Fibroblast of upper back skin (primary cell): ENCODE measurements around the gene AKAP13.
A peak's percentile ranks its signal among the peaks of the same experiment; 100 is the strongest.
"Not testable (repeated sequence)": the region's sequence is repeated elsewhere in the genome, so short reads cannot be mapped to it uniquely, and the experiment has no call there.

Source experiments
- DNase-seq: peaks from one replicate; pipeline ENCODE4 v3.0.0-alpha.2; 2013

Gene AKAP13

DNA sequence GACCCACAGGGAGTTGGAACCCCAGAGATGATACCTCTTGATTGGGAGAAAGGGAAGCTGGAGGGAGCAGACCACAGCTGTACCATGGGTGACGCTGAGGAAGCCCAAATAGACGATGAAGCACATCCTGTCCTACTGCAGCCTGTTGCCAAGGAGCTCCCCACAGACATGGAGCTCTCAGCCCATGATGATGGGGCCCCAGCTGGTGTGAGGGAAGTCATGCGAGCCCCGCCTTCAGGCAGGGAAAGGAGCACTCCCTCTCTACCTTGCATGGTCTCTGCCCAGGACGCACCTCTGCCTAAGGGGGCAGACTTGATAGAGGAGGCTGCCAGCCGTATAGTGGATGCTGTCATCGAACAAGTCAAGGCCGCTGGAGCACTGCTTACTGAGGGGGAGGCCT, 201.1 kb downstream of the AKAP13 start:
- DNase-seq, result no peak

DNA sequence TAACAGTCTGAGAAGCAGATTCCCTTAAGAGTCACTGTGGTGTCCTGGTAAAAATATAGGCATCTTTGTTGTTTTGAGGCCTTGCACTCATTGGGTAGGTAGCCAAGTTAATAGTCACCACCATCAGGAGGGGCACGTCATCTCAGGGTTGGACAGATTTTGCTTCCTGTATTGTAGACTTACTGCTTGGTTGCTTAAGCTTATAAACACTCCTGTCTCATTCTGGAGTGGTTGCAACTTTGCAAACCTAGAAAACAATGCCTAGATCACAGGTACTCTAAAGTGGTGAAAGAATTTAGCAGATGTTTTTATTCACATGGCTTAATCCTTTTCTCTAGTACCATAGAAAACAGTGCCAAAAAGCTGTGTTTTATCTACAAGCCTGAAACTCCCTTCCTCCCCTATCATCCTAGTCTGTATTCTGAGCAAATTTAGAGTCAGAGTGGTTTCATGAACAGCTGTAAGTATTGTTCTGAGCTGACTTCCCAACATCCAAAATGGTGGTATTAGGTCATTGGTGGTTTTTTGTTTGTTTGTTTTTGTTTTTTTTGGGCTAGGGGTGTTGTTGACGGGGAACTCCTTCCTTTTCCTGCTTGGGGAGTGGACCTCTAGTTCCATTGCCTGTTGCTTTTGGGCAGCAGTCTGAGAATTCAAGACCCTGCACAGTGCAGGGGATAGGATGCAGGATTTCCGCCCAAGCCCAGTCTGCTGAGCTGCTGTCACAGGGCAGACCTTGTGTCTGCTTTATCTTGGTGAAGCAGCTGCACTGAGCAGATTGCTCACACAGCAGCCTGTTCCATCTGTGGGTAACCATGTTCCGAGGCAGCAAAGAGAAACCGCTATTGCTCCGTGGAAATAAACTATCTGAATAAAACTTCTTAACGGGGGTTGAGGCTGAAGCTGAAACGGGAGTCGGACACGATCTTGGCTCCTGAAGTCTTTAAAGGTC, 202.0 kb downstream of the AKAP13 start:
- DNase-seq, result no peak

DNA sequence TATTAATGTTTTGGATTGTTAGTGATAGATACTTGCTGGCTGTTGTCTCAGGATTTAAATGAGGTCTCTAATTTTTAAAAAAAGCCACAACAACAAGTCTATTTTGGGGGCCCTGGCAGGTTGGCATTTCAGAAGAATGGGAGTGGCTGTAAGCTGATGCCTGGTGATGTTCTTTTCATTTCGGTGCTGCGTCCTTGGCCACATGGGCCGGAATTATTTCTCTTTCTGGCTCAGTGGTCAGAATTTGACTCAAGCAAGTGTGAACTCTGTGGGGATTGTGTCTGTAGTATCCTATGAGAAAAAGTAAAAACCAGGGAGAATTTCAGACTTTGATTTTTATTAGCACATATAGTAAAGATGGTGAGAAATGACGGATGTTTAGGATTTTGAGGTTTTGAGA, 203.0 kb downstream of the AKAP13 start:
- no peak for DNase-seq

DNA sequence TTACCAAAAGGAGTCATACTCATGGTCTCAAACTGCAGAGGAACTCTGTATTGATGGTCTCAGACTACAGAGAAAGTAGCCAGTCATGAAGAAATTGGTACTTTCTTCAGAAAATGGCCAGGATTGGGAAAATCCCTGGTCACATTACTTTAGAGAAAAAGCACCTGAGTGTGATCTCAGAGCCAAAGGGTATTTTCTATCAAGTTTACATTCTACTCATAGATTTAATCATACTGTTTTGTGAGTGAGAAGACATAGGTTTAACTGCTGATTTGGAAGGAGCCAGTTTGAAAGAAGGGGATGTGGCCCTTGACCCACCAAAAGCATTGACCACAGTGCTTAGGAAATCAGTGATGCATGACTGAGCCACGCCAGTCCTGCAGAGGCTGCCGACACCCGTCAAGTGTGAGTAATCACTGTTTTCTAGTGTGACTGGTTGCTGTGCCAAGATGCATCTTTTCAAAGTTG, 203.6 kb downstream of the AKAP13 start:
- no peak for DNase-seq

DNA sequence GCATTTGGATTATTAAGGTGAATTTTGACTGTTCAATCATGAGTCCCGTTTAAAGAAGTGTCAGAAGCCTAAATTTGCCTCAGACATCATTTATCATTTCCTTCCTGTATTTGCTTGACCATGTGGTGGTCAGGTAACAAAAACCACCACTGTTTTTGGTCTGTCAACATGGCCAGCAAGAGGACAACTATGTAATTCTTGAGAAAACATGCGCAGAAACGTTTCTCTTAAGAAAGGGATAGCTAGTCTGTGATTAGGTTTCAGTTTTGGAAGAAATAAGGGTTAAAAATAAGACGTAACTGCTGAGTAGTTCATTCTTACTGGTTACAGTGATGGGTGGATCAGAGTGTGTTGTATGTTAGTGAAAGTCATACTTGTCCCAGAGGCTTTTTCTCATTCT, 204.5 kb downstream of the AKAP13 start:
- no peak for DNase-seq

DNA sequence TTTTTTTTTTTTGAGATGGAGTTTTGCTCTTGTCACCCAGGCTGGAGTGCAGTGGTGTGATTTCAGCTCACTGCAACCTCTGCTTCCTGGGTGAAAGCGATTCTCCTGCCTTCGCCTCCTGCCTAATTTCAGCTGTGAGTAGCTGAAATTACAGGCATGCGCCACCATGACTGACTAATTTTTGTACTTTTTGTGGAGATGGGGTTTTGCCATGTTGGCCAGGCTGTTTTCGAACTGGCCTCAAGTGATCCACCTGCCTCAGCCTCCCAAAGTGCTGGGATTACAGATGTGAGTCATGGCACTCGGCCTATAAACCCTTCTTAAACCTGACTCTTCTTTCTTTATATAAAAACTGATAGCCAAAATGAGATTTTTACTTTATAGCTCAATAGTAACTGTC, 205.8 kb downstream of the AKAP13 start:
- not testable (repeated sequence) for DNase-seq

DNA sequence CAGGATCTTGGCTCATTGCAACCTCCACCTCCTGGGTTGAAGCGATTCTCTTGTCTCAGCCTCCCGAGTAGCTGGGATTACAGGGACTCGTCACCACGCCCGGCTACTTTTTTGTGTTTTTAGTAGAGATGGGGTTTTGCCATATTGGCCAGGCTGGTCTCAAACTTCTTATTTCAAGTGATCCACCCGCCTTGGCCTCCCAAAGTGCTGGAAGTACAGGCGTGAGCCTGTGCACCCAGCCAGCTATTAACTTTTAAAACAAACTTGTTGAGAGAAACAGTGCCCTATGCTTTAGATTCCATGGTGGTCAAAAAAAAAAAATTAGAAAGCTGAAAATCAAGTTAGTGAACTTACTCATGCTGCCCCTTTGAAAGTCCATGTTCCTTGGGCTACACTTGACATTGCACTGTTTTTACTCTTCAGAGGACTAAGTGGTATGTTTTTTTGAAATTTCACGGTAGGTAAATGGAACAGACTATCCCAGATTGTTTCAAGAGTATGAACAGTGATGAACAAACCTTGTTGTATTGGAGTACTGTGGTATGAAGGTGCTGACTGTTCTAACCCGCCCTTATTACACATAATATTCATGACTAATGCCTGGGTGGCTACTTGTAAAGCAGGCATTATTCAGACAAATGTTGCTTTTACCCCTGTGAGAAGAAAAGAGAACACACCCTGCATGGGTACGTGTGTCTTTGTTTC, 207.5 kb downstream of the AKAP13 start:
- peak; percentile 57 for DNase-seq

DNA sequence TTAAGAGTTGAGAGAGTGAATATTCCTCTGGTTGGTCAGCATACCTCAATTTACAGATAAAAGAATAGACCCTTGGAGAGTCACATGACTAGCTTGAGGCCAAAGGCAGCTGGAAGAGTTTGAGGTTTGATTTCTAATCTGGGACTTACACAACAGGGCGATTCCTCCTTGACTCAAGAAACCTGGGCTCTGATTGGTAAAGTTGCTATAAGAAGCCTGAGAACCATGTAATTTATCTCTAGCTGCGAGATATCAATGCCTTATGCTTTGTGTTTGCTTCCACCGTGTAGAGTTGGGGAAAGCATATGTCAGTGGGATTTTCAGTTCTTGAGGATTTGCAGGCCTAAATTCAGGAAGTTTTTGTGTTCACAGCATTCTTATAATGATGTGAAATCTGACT, 208.3 kb downstream of the AKAP13 start:
- DNase-seq, result peak; percentile 52

DNA sequence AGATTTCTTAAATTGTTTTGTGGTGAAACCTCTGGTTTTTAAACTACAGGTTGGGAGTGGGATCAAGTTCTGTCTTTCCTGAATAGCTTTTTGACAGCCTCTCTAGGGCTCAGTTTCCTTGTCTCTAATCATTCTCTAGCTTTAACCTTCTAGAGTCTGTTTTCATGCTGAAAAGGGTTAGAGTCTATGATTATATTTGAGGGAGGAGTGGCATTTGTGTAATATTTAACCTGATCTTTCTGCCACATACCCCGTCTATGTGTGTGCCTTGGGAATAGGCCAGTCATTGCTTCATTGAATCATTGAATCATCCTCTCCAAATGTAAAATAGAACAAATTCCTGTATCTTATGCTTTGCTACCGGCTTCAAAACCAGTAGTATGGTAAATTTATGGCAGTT, 209.4 kb downstream of the AKAP13 start:
- DNase-seq, result peak; percentile 56

DNA sequence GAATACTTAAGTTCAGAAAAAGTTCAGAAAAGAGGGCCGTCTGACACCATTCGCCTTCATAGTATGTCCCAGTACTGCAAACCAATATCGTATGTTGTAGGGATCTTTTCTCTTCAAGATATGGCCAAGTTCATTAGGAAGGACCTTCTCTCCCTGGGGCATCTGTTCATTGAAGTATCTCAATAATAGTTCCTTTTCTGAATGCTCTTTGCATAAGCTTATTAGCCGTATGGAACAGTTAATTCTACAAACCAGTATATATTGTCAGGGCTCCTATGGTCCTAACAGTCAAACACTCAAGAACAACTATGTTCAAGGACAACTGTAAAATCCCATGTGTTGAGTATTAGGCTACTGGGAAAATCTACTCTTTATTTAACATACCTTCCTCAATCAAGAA, 211.2 kb downstream of the AKAP13 start:
- DNase-seq, result no peak

DNA sequence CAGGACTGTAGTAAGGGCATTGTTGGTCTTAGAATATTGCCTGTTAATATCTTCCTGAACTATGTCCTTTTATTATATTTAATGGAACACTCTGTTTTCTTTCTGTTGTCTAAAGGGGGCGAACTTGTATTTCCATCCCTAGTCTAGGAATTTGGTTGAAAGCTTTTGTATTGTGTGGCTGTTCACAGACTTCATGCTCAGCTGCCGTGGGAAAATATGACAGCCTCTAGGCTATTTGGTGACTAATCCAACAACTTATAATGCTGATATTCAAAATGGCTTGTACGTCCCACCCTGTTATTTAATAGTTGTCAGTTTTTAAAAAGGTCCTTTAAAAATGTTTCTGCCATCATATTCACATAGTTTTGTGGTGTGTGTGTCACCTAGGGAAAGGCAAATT, 211.7 kb downstream of the AKAP13 start:
- DNase-seq, result peak; percentile 84

DNA sequence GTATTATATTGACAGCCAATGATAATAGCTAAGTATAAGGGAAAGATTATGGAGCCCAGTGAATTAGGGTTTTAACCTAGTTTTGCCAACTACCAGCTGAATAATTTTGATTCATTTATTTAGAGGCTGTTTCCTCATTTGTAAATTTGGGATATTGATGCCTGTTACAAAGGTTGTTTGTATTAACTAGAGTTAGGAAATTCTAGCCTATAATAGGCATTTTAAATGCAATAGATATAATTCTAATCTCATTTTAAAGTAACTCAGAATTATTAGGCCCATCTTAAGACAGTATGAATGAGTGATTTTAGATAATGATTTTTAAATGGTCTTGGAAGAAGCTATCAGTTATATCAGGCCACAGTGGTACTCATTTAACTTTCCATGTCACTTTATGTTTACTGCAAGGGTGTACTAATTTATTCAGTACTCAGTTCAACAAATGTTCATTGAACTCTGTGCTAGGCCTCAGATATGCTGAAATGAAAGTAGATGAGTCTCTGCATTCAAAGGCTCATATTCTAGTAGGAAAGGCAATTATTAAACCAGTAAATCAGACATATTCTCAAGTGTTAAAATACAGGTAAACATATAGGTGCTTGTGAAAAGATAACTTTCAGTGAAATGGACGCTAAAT, 213.5 kb downstream of the AKAP13 start:
- no peak for DNase-seq

DNA sequence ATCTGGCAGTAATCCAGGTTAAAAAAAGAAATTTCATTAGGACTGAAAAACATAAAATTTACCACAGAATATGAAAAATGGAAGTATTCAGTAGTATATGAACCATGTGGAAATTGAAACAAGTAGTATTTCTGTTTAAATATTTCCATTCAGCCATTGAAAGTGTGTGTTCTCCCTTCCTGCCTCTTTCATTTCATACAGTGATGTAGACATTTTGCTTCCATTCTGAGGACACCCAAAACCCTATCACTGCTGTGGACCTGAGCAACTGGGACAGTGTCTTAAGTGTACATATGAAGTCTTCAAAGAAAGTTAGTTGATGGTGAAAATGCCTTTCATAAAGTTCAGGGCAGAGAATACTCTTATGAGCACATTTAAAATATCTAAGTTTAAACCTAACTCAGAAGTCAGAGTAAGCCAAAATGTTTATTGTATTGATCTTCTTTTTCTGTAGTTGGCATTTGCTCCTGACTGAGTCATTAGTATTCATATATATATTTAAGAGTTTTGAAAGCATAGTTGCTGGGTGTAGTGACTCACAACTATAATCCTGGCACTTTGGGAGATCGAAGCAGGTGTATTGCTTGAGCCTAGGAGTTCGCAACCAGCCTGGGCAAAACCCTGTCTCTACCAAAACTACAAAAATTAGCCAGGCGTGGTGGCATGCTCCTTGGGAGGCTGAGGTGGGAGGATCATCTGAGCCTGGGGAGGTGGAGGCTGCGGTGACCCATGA, 215.6 kb downstream of the AKAP13 start:
- DNase-seq, result no peak

DNA sequence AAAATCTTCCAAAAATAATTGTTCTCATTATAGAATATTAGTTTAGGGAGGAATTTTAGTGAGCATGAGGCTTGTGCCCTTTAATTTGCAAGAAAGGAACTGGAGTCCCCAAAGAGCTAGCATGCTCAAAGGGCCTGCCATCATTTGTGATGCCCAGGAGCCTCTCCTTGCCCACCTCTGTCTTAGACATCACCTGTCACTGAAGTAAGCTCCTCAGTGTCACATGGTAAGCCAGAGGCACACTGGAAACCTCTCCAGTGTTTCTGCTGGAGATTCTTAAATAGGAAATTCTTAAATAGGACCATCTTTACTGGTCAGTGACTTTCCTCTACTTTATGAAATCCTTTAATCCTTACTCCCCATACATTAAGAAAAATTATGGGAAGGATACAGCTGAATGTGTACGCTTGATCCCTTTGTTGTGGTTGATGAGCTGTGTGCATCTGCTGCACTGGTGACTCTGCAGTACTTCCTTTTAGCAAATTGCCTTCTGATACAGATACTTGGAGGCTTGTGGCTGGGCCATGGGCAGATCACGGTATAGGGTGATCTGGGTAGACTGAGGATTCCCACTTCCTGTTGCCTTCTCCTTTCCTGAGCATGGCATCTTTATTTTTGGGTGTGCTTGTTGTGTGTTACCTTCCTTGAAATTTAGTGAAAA, 216.9 kb downstream of the AKAP13 start:
- DNase-seq, result no peak

DNA sequence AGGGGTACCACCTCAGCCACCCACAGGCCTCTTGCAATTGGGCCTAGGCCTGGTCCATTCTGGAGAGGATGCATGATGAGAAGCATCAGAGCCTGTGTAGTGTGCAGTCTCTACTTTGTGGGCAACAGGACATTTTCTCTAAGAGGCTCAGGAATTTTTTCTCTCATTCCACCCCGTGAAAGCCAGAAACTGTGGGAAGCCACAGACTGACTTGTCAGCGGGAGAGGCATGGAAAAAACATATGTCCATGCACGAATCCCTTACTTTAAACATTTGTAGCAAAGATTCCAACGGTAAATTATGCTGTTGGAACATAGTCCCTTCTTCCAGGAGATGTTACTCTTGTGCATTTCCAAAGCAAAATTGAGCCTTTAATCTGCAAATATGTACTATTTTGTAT, 217.8 kb downstream of the AKAP13 start:
- peak; percentile 73 for DNase-seq

DNA sequence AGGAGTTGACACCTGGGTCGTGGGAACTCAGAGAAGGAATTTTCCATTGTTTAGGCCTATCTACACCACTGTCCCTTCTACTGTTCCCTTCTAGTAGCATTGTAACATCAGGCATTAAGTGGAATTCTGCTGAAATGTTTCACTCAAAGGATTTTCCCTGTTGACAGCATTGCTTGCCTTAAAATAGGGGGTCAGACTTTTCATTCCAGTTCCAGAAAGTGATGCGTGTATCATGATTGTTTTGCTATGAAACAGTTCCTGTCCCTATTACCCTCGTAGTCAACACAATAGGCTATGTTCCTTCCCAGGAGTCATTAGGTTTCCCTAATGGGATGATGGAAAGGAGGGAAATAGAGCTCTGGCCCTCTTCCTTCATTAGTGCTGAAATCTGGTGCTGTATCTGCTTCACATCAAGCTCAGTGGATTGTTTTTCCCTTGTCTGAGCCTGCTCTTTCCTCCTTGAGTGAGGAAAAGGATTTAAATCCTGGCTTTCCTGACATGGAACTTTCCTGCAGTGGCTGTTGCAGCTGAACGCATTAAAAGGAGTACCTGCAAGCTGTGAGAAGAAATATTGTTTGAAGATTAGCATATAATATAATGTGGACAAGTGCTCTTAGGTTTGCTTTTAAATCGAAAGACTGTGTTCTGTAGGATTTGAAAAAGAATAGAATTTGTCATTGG, 218.5 kb downstream of the AKAP13 start:
- DNase-seq, result no peak

DNA sequence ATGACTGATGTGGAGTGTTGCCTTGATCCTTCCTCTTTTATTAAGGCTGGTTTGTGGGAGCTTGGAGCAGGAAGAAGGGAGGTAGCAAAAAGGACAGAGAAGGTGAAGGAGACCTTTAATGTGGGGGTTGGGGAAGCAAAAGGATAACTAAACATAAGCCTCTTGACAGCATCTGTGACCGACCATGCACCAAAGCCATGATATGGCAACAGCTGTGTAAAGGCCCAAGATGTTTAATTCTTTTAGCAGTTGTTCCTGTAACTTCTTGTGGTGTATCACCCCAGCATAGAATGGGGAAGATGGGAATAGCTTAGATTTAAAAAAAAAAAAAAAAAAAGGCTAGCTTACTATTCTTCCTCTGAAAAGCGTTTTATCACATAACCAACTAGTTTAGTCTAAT, 219.6 kb downstream of the AKAP13 start:
- DNase-seq, result no peak

DNA sequence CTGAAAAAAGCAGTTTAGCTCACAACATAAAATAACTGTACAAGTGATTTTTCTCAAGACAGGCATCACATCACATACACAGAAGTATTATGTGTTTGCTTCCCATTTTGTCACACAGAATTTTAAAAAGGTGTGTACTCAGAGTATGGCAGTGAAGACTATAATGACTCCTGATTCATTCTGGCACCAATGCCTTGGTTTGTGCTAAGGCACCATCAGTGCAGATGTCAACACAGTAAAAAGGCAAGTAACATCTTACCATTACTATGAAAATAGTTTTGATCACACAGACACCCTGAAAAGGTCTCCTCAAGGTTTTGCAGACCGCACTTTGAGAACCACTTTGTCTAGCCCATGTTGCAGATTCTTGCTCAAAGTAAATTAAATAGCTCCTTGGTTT, 222.8 kb downstream of the AKAP13 start:
- DNase-seq, result no peak

DNA sequence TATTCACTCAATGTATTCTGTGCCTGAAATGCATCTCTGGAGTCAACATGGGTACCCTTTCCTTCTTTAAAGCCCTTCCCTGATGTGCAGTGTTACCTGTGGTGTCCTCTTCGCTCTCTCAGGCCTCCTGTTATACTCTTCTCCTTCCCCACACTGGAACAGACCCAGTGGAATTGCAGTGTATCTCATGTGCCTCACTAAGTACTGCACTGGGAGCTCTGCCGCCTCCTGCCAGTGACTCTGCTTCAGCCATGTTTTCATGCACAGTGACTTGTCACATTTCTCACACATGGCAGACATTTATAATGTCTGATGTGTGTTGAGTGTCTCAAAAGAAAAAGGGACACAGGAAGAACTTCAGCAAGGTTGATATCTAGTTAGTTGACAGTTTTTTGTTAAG, 223.3 kb downstream of the AKAP13 start:
- no peak for DNase-seq

DNA sequence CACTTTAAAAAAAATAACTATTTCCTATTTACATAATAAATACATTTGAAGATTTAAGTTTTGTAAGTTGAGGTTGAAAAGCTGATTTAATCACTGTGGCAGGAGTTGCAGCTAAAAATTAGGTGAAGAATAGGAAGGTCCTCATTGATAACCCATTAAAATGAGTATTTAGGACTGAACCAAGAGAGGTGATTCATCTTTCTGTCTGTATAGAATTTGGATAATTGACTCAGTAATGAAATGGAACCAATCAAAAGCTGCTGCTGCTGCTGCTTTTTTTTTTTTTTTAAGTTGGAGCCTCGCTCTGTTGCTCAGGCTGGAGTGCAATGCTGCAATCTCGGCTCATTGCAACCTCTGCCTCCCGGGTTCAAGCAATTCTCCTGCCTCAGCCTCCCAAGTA, 223.8 kb downstream of the AKAP13 start:
- DNase-seq, result no peak

DNA sequence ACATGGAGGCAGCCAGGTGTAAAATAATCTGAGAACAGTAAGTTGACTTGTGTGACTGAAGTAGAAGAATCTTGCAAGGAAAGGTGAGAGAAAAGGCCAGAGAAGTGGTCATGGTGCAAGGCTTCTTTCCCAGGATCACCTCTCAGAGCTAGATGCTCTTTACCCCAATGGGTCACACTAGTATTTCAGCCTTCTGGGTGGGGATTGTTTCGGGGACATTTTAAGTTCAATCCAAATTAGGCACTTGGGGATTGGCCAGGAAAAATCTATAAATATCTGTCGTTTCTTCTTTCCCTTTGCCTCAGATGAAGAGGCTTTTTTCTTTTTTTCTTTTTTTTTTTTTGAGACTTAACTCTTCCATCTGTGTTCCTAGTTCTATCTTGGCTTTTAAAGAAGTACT, 226.3 kb downstream of the AKAP13 start:
- DNase-seq, result no peak
